HK-2 (cell line): Measurements from ENCODE around the gene ASXL1.
"Not testable (repeated sequence)": the region's sequence is repeated elsewhere in the genome, so short reads cannot be mapped to it uniquely, and the experiment has no call there.

Experiments used
- DNase-seq: peaks from one replicate; pipeline ENCODE4 v3.0.0-alpha.2; 2018; ENCODE audit not compliant: unreplicated experiment

ASXL1 gene

DNA sequence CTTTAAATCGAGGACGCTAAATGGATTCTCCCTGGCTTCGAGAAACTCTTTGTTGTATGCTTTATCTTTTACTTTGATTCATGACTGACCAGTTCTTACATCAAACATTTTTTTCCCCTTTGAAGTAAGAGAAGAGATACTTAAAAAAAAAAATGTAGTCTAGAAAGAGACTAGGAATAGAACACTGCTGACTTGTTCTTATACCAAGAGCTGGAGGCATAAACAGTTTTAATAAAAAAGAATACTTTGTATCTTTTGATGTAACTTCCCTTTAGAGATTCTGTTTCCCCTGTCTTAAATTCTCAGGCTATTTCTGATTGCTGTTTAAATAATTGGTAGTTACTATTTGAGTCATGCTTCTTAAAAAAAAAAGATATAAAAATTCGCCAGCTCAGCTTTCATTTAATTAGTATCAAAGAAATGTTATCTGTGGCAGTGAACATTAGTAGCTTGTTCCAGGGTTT lies 4.8 kb downstream of the ASXL1 start:
- no peak for DNase-seq

DNA sequence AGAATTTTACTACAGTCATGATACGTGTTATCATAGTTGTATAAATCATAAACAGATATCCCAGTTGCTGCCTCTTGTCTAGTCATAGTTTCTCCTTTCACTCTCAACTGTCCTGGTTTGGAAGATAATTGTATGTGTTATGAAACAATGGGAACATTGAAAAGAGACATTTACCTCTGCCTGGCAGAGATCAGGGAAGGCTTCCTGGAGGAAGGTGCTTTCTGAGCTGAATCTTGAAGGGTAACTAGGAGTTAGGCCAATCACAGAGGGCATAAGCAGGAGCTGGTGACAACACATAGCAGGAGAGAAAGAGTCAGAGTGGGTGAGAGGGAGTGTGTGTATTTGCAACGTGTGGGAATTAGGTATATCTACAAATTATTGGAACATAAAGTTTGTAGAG lies 5.4 kb downstream of the ASXL1 start:
- no peak for DNase-seq

DNA sequence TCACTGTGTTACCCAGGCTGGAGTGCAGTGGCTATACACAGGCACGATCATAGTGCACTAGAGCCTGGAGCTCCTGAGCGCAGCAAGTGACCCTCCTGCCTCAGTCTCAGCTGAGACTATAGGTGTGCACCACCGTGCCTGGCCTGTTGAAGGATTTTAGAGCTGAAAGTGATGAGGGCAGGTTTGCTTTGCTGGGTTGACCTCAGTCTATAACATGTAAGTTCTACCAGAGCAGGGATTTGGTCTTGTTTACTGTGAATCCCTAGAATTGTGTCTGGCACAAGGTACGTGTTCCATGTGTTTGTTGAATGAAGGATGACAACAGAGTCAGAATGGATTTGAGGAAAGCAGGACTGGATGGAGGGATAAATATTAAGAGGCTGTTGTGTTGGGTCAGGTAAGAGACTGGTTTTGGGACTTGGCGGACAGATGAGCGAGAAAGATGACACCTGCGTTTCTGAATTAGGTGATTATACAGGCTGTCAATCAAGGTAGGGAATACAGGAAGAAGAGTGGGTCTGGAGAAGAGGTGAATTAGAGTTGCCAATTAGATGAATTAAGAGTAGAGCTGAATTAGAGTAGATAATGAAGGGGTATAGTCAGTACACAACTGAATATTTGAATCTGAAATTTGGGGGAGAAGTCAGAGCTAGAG lies 6.5 kb downstream of the ASXL1 start:
- DNase-seq = no peak

DNA sequence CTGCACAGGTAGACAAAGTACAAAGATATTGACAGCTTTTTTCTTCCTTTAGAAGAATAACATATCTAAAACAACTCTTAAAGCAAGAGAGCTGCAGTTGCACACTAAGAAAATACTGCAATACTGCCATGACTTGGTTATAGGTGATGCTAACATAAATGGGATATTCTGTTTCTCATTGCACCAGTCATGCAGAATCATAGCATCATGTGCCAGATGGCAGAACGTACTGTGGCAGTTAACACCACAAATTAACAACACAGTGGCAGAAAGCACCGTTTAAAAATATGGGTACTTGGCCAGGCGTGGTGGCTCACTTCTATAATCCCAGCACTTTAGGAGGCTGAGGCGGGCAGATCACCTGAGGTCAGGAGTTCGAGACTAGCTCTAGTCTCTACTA lies 7.4 kb downstream of the ASXL1 start:
- DNase-seq = no peak

DNA sequence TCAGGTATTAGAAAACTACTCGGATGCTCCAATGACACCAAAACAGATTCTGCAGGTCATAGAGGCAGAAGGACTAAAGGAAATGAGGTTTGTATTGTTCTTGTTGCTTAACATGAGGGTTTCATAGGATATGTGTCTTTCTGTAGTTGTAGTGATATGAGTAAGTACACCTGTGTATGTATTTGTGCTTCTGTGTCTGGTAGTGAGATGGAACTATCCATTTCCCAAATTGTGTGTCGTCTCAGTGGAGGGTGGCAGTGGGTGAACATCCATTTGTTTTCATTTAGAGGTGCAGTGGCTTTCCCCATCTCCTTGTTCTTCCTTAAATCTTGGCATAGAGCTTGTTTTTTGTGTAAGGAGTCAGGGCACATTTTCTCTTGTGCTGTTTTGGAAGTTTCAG lies 8.2 kb downstream of the ASXL1 start:
- DNase-seq = no peak

DNA sequence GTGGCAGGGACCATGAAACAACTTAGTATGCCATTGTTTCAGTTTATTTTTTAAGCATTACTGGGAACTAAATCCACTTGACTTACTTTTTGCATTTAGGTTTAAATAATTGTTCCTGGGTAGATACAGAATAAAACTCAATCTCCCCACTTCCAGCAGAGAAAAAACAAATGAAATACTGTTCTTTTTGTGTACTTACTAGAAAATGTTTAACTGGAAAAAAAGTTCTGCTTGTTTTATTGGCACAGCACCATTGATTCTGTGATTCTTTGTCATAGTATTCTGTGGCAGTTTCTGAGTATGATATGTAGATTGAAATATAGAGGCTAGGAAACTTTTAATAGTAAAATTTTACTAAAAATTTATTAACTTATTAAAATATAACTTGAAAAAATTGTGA lies 10.2 kb downstream of the ASXL1 start:
- no peak for DNase-seq

DNA sequence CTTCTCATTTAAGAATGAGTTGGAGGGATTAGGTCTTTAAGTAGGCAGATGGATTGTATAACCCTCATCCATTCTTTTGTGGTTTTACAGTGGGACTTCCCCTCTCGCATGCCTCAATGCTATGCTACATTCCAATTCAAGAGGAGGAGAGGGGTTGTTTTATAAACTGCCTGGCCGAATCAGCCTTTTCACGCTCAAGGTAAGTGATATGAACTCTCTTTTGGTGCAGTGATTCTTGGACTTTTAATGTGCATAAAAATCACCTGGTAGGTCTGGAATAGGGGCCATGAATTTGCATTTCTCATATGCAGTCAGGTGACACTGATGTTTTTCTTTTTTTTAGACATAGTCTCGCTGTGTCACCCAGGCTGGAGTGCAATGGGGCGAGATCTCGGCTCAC lies 10.8 kb downstream of the ASXL1 start:
- peak; percentile 33 for DNase-seq

DNA sequence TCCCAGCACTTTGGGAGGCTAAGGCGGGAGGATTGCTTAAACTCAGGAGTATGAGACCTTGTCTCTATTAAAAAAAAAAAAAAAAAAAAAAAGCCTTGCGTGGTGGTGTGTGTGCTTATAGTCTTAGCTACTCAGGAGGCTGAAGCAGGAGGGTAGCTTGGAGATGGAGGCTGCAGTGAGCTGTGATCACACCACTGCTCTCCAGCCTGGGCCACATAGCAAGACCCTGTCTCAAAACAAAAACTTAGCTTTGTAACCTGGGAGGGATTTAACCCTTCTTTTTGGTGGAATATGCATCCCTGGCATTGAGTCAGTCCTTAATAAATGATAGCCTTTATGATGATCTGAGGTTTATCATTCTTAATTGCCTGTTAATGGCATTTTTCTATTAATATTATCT lies 12.8 kb downstream of the ASXL1 start:
- no peak for DNase-seq

DNA sequence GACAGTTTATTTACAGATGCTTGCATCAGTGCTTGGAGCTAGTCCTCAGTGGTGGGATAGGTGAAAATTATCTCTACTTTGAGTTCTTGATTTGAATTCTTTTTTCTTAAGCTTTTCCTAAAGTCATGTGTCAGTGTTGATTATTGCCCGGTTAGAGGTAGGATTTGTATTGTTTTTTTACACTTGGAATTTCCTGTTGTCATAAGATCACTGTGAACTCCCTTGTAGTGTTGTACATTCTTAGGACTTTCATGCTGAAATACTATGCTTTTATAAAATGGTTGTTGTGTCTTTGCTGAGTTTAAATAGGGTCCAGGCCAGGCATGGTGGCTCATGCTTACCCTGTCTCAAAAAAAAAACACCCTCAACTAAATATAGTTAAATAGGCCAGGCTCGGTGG lies 20.3 kb downstream of the ASXL1 start:
- no peak for DNase-seq

DNA sequence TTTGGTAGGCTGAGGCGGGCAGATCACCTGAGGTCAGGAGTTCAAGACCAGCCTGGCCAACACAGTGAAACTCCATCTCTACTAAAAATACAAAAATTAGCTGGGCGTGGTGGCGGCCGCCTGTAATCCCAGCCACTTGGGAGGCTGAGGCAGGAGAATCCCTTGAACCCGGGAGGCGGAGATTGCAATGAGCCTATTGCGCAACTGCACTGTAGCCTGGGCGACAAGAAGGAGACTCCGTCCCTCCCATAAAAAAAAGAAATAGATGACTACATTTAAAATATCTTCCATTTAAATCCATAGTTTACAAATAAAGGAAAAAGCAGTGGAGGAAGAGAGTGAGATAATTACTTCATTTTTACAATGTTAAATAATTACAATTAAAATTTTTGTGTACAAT lies 21.9 kb downstream of the ASXL1 start:
- not testable (repeated sequence) for DNase-seq

DNA sequence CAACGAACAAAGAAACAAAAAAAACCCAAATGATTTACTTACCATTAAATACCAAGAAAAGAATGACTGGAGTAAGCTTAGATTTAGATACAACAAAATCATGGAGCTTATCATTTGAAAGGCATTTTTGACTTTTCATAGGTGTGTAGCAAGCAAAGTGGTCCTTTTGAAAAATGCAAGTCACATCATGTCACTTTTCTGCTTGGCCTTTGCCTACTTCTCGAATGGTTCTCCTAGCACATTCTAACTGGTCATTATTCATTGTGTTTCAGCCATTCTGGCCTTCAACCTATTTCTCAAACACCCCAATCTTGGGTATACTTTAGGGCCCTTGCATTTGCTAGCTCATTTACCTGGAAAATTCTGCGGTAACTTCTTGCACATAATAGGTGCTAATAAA lies 22.6 kb downstream of the ASXL1 start:
- DNase-seq = no peak

DNA sequence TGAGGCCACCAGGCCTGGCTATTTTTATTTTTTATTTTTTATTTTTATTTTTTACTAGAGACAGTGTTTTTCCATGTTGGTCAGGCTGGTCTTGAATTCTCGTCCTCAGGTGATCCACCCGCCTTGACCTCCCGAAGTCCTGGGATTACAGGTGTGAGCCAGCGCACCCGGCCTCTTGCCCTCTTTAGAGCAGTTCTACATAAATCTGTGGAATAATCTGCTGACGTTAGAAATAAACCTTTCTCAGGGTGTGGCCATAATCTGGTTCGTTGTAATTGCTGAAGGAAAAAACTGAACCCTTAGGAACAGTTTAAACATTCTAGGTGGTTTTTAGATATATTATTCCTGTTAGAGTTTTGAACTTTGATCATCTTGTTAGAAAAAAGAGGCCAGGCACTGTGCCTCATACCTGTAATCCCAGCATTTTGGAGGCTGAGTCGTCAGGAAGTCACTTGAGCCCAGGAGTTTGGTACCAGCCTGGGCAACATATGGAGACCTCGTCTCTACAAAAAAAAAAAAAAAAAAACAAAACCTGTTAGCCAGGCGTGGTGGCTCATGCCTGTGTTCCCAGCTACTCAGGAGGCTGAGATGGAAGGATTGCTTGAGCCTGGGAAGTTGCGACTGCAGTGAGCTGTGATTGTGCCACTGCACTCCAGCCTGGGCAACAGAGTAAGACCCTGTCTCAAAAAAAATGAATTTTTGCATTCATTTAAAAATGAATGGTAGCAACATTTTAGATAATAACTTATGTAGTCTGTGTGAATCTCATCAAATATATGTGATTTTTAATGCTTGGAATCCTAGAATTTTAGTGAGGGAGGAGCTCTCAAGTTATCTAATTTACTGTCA lies 24.2 kb downstream of the ASXL1 start:
- no peak for DNase-seq

DNA sequence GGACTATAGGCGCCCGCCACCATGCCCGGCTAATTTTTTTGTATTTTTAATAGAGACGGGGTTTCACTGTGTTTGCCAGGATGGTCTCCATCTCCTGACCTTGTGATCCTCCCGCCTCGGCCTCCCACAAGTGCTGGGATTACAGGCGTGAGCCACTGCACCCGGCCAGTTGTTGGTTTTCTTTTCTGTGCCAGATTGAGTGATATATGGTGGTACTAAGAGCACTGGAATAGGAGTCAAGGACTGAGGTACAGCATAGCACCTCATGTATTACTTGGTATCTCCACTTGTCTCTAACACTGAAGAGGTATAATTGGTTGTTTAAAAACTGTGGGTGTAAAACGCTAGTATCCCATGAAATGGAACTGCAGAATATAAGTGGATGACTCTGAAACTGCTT lies 25.3 kb downstream of the ASXL1 start:
- not testable (repeated sequence) for DNase-seq

DNA sequence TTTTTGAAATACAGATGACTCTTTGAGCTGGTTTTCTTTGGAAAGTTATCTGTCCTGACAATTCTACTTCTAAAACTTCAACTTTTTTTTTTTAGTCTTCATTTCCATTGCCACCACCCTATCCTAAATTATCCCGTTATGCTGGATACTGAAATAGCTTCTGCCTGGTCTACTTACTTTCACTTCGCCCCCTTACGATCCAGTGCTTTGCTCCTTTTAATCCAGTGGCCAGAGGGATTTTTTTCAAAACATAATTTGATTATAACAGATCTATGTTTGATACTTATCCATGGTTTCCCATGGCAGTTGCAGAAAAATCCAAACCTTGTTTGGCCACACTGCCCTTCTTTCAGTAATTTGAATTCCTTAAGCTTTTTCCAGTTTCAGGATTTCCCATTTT lies 27.4 kb downstream of the ASXL1 start:
- no peak for DNase-seq

DNA sequence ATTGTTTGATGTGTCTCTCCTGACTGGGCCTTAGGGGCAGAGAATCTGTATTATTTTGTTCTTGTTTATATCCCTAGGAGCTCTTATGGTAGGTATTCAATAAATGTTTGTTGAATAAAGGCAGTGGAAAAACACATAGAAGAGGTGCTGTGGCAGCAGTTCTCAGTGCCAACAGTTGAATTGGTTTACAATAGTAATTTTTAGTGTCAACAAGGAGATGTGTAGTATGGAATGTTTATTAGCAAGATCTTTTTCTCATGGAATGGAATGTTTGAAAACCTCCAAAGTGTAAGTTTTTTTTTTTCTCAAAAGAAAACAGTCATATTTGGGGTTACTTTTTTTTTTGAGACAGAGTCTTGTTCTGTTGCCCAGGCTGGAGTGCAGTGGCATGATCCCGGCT lies 28.0 kb downstream of the ASXL1 start:
- no peak for DNase-seq

DNA sequence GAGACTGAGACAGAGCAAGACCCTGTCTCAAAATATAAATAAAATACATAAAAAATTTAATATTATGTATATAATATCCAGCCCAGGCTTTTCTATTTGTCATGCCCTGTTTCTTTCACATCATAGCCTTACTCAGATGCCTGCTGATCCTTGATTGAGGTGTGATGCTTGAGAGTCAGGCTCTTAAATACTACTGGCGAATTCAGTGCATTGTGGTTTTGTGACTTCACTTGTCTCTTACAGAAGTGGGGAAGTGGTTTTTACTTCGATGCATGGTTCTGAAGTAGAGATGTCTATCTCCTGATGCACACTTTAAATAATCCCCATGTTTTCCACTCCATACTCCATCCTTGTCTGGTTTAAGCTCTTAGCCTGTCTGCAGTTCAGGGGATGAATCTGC lies 29.1 kb downstream of the ASXL1 start:
- DNase-seq = no peak

DNA sequence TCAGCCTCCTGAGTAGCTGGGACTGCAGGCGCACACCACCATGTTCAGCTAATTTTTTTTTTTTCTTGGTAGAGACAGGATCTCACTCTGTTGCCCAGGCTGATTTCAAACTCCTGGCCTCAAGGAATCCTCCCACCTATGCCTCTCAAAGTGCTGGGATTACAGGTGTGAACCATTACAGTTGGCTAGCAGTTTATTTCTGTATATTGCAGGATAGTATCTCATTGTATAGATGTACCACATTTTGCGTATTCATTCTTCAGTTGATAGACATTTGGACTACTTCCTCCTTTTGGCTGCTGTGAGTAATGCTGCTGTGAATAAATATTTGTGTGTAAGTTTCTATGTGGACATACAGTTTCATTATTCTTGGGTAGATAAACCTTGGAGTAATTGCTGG lies 32.9 kb downstream of the ASXL1 start:
- DNase-seq = no peak

DNA sequence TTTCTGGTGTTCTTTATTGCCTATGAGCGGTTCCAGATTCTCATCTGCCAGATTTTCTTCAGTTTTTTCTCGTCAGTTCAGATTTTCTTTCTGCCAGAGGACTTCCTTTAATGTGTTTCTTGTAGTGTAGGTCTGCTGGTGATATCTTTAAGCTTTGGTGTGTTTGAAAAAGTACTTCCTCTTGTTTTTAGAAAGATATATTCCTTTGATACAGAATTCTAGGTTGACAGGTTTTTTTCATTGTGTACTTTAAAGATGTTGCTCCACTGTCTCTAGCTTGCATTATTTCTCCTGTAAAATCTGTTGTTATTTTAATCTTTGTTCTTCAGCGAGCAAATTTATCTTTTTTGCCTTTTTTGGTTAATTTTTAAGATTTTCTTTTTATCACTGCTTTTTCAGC lies 36.9 kb downstream of the ASXL1 start:
- no peak for DNase-seq

DNA sequence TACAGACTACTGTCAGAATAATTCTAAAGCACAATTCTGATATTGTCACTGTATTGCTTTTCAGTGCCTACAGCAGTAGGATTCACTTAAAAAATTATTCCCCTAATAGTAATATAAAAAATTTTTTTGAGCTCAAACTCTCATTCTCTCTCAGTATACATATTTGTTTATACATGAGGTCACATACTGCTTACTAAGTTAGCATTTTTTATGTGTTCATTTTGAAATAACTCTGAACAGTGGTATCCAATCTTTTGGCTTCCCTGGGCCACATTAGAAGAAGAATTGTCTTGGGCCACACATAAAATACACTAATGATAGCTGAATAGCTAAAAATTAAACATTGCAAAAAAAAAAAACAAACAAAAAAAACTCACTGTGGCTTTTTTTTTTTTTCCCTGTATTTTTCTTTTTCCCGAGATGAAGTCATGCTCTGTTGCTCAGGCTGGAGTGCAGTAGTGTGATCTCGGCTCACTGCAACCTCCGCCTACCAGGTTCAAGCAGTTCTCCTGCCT lies 38.6 kb downstream of the ASXL1 start:
- no peak for DNase-seq

DNA sequence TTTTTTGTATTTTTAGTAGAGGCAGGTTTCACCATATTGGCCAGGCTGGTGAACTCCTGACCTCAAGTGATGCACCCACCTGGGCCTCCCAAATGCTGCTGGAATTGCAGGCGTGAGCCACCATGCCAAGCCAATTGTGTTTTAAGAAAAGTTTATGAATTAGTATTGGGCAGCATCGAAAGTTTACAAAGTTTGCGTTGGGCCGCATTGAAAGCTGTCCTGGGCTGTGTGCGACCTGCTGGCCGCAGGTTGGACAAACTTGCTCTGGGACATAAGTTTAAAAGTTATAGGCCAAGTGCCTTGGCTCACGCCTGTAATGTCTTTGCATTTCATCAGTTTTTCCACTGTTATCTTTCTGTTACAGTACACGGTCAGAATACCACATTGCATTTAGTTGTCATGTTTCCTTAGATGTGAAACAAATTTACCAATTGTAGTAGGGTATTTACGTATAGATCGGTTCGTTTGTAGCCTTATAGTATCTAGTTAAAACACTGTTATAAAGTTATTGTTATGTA lies 39.5 kb downstream of the ASXL1 start:
- no peak for DNase-seq

DNA sequence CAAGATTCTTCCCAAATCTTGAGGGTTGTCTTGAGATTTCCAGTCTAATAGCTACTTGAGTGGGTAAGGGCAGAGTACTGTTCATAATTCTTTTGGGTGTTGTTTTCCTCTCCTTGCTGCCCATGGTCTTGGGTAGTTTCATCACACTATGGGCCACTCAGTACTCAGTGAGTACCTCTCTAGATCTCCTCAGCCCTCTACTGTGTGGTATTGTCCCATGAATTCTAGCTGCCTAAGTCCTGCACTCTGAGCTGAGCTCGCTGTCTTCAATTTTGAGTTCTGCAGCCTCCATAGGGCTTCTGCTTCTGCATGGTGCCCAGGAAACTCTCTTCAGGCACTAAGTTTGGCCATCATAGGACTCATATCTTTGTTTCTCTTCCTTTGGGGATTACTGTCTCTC lies 42.3 kb downstream of the ASXL1 start:
- no peak for DNase-seq

DNA sequence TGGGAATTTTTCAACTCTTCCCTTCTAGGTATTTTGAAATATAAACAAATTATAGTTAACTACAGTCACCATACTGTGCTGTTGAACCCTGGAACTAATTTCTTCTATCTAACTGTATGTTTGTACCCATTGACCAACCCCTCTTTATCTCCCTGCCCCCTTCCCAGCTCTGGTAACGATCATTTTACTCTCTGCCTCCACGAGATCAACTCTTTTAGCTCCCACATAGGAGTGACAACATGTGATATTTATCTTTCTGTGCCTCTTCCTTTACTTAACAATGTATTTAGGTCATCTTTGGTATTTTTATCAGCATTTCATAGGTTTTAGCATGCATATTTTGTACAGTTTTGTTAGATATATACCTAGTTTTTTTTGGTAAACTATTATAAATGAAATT lies 45.9 kb downstream of the ASXL1 start:
- no peak for DNase-seq

DNA sequence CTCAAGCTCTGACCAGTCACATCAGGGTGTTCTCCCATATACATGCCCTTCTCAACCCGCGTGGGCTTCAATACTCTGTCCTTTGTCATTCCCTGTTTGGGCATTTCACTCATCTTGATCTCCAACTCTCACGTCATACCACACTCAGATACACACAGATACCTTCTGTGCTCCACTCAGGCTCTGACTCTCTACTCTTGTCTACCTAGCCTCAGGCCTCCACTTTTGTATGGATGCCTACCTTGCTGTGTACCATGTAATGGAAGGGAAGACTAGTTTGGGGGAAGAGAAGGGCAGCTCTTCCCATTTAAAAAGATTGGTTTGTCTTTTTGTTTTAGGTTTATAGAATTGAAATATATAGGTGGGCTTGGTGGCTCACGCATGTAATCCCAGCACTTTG lies 48.6 kb downstream of the ASXL1 start:
- DNase-seq = no peak
